ENCODE data around the gene IFNA21.
A peak's percentile ranks its signal among the peaks of the same experiment; 100 is the strongest.
"Not testable (repeated sequence)": the region's sequence is repeated elsewhere in the genome, so short reads cannot be mapped to it uniquely, and the experiment has no call there.

The IFNA21 gene

GRCh38 chr9:21166560-21166959, at the start of gene IFNA21:
Gene IFNA21 (minus strand): TSS chr9:21166660. CDS start chr9:21166612, 48 bp downstream.
- not testable (repeated sequence) for H3K4me2 ChIP-seq, H3K27me3 ChIP-seq, H3K4me3 ChIP-seq, H3K36me3 ChIP-seq, H3K9ac ChIP-seq, H4K20me1 ChIP-seq, H3K27ac ChIP-seq
- H3K4me1 ChIP-seq: peaks cover 0 to 10% (median 1%) of the 10 kb centered on the region in 10 experiments; a peak in 11 of 20 replicates
- H3K9me3 ChIP-seq (replicated peaks in 1 of 11): peaks cover 13 to 21% (median 17%) of the 10 kb centered on the region in 11 experiments

DNA sequence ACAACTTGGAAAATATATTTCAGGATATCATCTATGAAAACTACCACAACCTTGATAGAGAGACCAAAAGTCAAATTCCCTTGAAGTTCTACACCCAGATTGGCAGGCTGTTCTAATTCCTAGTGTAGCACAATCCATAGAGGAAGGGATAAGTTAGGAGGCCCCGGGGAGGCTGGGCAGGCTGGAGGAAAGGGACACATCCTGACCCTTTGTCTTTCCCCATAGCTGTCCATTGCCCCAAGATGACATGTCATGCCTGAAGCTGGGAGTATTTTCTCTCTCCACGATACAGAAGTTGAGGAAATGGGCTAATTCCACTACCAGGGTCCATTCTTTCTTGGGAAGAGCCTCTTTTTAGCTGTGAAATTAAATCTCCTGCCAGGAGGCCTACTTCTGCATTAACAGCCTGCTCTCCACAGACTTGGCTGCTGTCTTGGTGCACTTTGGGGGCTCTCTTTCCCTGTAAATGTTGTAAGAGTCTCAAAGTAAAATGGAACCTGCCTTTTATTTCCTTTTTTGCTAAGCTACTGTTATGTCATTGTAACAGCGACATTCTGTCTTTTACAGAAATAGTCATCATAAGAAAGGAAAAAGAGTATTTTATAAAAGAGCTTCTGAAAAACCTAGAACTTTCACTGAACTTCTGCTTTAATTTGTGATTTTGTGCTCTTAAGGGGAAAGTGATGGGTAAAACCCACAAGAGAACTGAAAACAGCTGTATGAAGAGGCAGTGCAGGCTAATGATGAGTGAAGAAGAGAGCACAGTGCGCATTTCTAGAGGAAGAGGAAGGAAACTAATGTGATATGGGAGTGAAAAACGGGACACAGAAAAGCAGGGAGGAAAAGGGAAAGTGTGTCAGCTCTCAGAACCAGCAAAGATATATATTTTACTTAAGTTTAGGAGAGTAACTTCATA, 47.2 kb upstream of the IFNA21 start:
- Histone ChIP-seq H3K4me1 (peaks cover 0 to 11% (median 0%) of the 10 kb centered on the region in 10 experiments; a peak in 1 of 20 replicates), H3K4me2 (peak overlapping the region in 2 of 11 experiments; percentile 17 to 53; a peak in 3 of 22 replicates)
- not testable (repeated sequence) for H4K20me1 ChIP-seq; H3K4me3 ChIP-seq; H3K27ac ChIP-seq; H3K9ac ChIP-seq; H3K27me3 ChIP-seq; H3K36me3 ChIP-seq; H3K9me3 ChIP-seq (replicated peaks in 1 of 11)

- H3K4me3 ChIP-seq; H3K27ac ChIP-seq; H3K9ac ChIP-seq; H4K20me1 ChIP-seq; H3K4me2 ChIP-seq; H3K27me3 ChIP-seq; H3K36me3 ChIP-seq; H3K9me3 ChIP-seq (replicated peaks in 1 of 11): not testable (repeated sequence)
- peaks cover 0 to 11% (median 0%) of the 10 kb centered on the region in 10 experiments; a peak in 1 of 20 replicates for H3K4me1 ChIP-seq
Observed at GRCh38 chr9:21212160-21212559, 45.7 kb upstream of the IFNA21 start.

- peaks cover 0 to 11% (median 0%) of the 10 kb centered on the region in 10 experiments; a peak in 1 of 20 replicates for H3K4me1 ChIP-seq
- not testable (repeated sequence) for H3K36me3 ChIP-seq; H3K9ac ChIP-seq; H3K4me2 ChIP-seq; H4K20me1 ChIP-seq; H3K27ac ChIP-seq; H3K9me3 ChIP-seq (replicated peaks in 1 of 11); H3K4me3 ChIP-seq; H3K27me3 ChIP-seq
Observed at GRCh38 chr9:21210782-21211181, 44.3 kb upstream of the IFNA21 start.

- no peak overlapping the region for H3K9ac ChIP-seq
- H3K27ac ChIP-seq: no peak overlapping the region
- H4K20me1 ChIP-seq: no peaks in the 10 kb centered on the region
- no peaks in the 10 kb centered on the region for H3K9me3 ChIP-seq (replicated peaks in 1 of 11)
- no peaks in the 10 kb centered on the region for H3K36me3 ChIP-seq
- H3K4me2 ChIP-seq: no peak overlapping the region
- H3K4me3 ChIP-seq: no peak overlapping the region
- H3K27me3 ChIP-seq: no peaks in the 10 kb centered on the region
- no peak for TF ChIP-seq Cebpa-rat (IDR thresholded peaks at IDR 0.05)
- H3K4me1 ChIP-seq: peaks cover 0 to 11% (median 0%) of the 10 kb centered on the region in 10 experiments; a peak in 1 of 20 replicates
Observed at GRCh38 chr9:21210311-21210710, 43.9 kb upstream of the IFNA21 start.

GRCh38 chr9:21207043-21207442, 40.6 kb upstream of the IFNA21 start, which contains the start of gene IFNA10:
Gene IFNA10 (minus strand): TSS chr9:21207143. CDS start chr9:21207097, 46 bp downstream.
- not testable (repeated sequence) for H3K4me3 ChIP-seq; H4K20me1 ChIP-seq; H3K27me3 ChIP-seq; H3K4me2 ChIP-seq; H3K9ac ChIP-seq; H3K27ac ChIP-seq; H3K9me3 ChIP-seq (replicated peaks in 1 of 11); H3K36me3 ChIP-seq; H3K4me1 ChIP-seq

DNA sequence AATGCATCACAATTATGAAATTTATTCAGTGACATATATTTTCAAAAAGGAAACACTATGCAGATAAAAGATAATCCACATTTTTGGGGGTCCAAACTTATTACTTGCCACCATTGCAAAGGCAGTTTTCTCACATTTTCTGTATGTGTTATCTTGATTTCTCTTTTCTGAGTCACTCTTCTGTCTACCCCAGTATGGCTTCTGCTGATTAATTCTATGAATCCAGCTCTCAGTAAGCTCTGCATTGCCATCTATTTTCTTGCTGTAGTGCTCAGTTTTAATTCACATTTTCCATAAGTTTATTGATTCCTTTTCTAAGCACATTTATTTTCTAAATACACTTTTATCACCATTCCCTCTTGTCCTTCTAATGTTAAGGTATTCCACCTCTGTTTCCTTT, 38.7 kb upstream of the IFNA21 start:
- Histone ChIP-seq H4K20me1 (no peaks in the 10 kb centered on the region), H3K4me1 (no peaks in the 10 kb centered on the region), H3K36me3 (no peaks in the 10 kb centered on the region), H3K27me3 (no peaks in the 10 kb centered on the region), H3K4me3 (no peak overlapping the region), H3K9me3 (replicated peaks in 1 of 11) (peaks cover 0 to 9% (median 4%) of the 10 kb centered on the region in 11 experiments; a peak in 6 of 22 replicates), H3K27ac (no peak overlapping the region), H3K4me2 (no peak overlapping the region), H3K9ac (no peak overlapping the region)
- TF ChIP-seq Cebpa-rat (IDR thresholded peaks at IDR 0.05): no peak

- not testable (repeated sequence) for H3K4me2 ChIP-seq; H3K36me3 ChIP-seq; H3K9ac ChIP-seq; H4K20me1 ChIP-seq; H3K4me1 ChIP-seq; H3K9me3 ChIP-seq (replicated peaks in 1 of 11); H3K27me3 ChIP-seq; H3K27ac ChIP-seq; H3K4me3 ChIP-seq
Observed at GRCh38 chr9:21202105-21202504, 35.6 kb upstream of the IFNA21 start, which contains the start of gene IFNA7. Gene IFNA7 (minus strand): TSS chr9:21202205. CDS start chr9:21202165, 40 bp downstream.

DNA sequence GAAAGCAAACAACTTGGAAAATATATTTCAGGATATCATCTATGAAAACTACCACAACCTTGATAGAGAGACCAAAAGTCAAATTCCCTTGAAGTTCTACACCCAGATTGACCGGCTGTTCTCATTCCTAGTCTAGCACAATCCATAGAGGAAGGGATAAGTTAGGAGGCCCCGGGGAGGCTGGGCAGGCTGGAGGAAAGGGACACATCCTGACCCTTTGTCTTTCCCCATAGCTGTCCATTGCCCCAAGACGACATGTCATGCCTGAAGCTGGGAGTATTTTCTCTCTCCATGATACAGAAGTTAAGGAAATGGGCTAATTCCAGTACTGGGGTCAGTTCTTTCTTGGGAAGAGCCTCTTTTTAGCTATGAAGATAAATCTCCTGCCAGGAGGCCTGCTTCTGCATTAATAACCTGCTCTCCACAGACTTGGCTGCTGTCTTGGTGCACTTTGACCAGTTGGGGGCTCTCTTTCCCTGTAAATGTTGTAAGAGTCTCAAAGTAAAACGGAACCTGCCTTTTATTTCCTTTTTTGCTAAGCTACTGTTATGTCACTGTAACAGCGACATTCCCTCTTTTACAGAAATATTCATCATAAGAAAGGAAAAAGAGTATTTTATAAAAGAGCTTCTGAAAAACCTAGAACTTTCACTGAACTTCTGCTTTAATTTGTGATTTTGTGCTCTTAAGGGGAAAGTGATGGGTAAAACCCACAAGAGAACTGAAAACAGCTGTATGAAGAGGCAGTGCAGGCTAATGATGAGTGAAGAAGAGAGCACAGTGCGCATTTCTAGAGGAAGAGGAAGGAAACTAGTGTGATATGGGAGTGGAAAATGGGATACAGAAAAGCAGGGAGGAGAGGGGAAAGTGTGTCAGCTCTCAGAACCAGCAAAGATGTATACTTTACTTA, 28.7 kb upstream of the IFNA21 start:
- not testable (repeated sequence) for H3K36me3 ChIP-seq; H3K27ac ChIP-seq; H4K20me1 ChIP-seq; H3K9ac ChIP-seq; H3K4me1 ChIP-seq; H3K9me3 ChIP-seq (replicated peaks in 1 of 11); H3K27me3 ChIP-seq
- H3K4me3 ChIP-seq: 0 out of 20 replicates have a peak overlapping the region, but pooled peaks of 1 of the 10 experiments have one; percentile 8
- peak overlapping the region in 5 of 11 experiments; percentile 19 to 64 (median 48); a peak in 9 of 22 replicates for H3K4me2 ChIP-seq

- H3K4me2 ChIP-seq; H3K4me1 ChIP-seq; H3K27me3 ChIP-seq; H3K9ac ChIP-seq; H3K36me3 ChIP-seq; H3K4me3 ChIP-seq; H3K9me3 ChIP-seq (replicated peaks in 1 of 11); H3K27ac ChIP-seq; H4K20me1 ChIP-seq: not testable (repeated sequence)
Observed at GRCh38 chr9:21187487-21187886, 21.0 kb upstream of the IFNA21 start, which contains the start of gene IFNA4. Gene IFNA4 (minus strand): TSS chr9:21187587. CDS start chr9:21187531, 56 bp downstream.

- not testable (repeated sequence) for H3K27ac ChIP-seq; H3K36me3 ChIP-seq; H3K27me3 ChIP-seq; H3K4me3 ChIP-seq; H3K4me1 ChIP-seq; H3K4me2 ChIP-seq; H4K20me1 ChIP-seq; H3K9ac ChIP-seq; H3K9me3 ChIP-seq (replicated peaks in 1 of 11)
Observed at GRCh38 chr9:21182810-21183736, 16.6 kb upstream of the IFNA21 start.

Measured in BLaER1 treated with 17β-estradiol and CSF1 and Interleukin-3, amounts not matched to agents 10 nM and 100 nM (cell line).